ENCODE results near the gene RAB3IL1. TPM values are rescaled to one million over a fixed set of nuclear protein-coding genes. Genes with fewer than 3 reads are reported as not detected.

Gene RAB3IL1
- total RNA-seq, 1 experiment from 2014 or later: 18.1 TPM

GRCh38 chr11:61883327-61883726, 34.0 kb downstream of the RAB3IL1 start:
- Histone ChIP-seq H3K4me1 (ENCODE audit: control insufficient read depth in 1 of 2, insufficient read depth in 2 of 2, low read length in 2 of 2) (peaks cover 11 to 20% of the 10 kb centered on the region in 2 experiments; a peak in 3 of 4 replicates), H3K36me3 (ENCODE audit: control insufficient read depth in 1 of 2, insufficient read depth in 2 of 2, low read length in 2 of 2) (peaks cover 0 to 3% of the 10 kb centered on the region in 2 experiments; a peak in 2 of 4 replicates), H3K27me3 (ENCODE audit: insufficient read depth, low read length) (no peaks in the 10 kb centered on the region), H3K27ac (ENCODE audit: low read depth, low read length) (no peak overlapping the region), H3K4me2 (ENCODE audit: low read length) (no peak overlapping the region), H2AFZ (ENCODE audit: low read depth, low read length, poor library complexity, severe bottlenecking) (no peak overlapping the region), H3K4me3 (replicated peaks in 1 of 2; ENCODE audit: low read depth in 1 of 2, low read length in 2 of 2) (no peak overlapping the region), H3K9me2 (ENCODE audit: insufficient read depth) (no peaks in the 10 kb centered on the region), H4K20me1 (ENCODE audit: insufficient read depth) (no peaks in the 10 kb centered on the region), H3K9ac (ENCODE audit: low read length) (no peak overlapping the region), H3K9me3 (ENCODE audit: control insufficient read depth in 1 of 2, insufficient read depth in 1 of 2, low read depth in 1 of 2, low read length in 2 of 2) (peaks cover 0 to 6% of the 10 kb centered on the region in 2 experiments; a peak in 1 of 4 replicates), H3K79me2 (ENCODE audit: insufficient read depth, low read length) (no peaks in the 10 kb centered on the region)
- POLR2A ChIA-PET: no interaction called here
- CTCF ChIA-PET: no interaction called here
- RAD21 ChIA-PET (ENCODE audit: low non-redundant PET in 1 of 2, low total read pairs in 2 of 2, uncharacterized antibody in 2 of 2, unreplicated experiment in 2 of 2): no interaction called here
- TF ChIP-seq ZBTB33 (IDR thresholded peaks at IDR 0.05; ENCODE audit: extremely low read depth, insufficient replicate concordance, low read length) (no peak), EZH2phosphoT487 (IDR thresholded peaks at IDR 0.05; ENCODE audit: borderline replicate concordance) (no peak), FOSL1 (IDR thresholded peaks at IDR 0.05; ENCODE audit: low read depth) (no peak), SRF (IDR thresholded peaks at IDR 0.05; ENCODE audit: low read depth) (no peak), EGR1 (IDR thresholded peaks at IDR 0.05; ENCODE audit: low read depth) (no peak), SIN3A (IDR thresholded peaks at IDR 0.05; ENCODE audit: low read depth) (no peak), ATF3 (IDR thresholded peaks at IDR 0.05) (no peak), ELF1 (IDR thresholded peaks at IDR 0.05; ENCODE audit: borderline replicate concordance, low read depth) (no peak), CTCF (IDR thresholded peaks at IDR 0.05 in 2 of 3, conservative IDR thresholded peaks at IDR 0.05 in 1 of 3; ENCODE audit: borderline replicate concordance in 1 of 3, insufficient read depth in 1 of 3, low read depth in 2 of 3, low read length in 2 of 3) (no peak), YY1 (IDR thresholded peaks at IDR 0.05; ENCODE audit: extremely low read depth, insufficient replicate concordance, low read depth, low read length) (no peak), ZFX (IDR thresholded peaks at IDR 0.05) (no peak)
- intact Hi-C loops (cut with micrococcal nuclease): no loop called here
- BruUV-seq (replicated peaks): no TSS peak
- DNase-seq (ENCODE audit: low read depth, low spot score): no peak
- no peak for ATAC-seq

Measured in HCT116 (cell line).